HUES64 (cell line): ENCODE measurements around the gene TRMT10C.
"Not testable (repeated sequence)": the region's sequence is repeated elsewhere in the genome, so short reads cannot be mapped to it uniquely, and the experiment has no call there.

ENCODE experiments used
- H3K27ac ChIP-seq: 2 replicates; pipeline ENCODE4 v1.7.0; 2013; ENCODE audit warnings: low read depth, low read length, inconsistent platforms
- H3K27me3 ChIP-seq: 2 replicates; pipeline ENCODE4 v1.6.1; 2013; ENCODE audit warnings: mild to moderate bottlenecking, low read length; ENCODE audit not compliant: insufficient read depth
- H3K36me3 ChIP-seq: 2 replicates; pipeline ENCODE4 v1.6.1; 2013; ENCODE audit warnings: mild to moderate bottlenecking, low read length; ENCODE audit not compliant: insufficient read depth
- H3K4me1 ChIP-seq: 2 replicates; pipeline ENCODE4 v1.6.1; 2013; ENCODE audit warnings: mild to moderate bottlenecking, low read length, moderate library complexity; ENCODE audit not compliant: insufficient read depth
- H3K4me3 ChIP-seq: 2 replicates; pipeline ENCODE4 v1.5.1; 2013; ENCODE audit warnings: mild to moderate bottlenecking, low read length, moderate library complexity
- H3K9ac ChIP-seq: 2 replicates; pipeline ENCODE4 v1.6.1; 2013; ENCODE audit warnings: mild to moderate bottlenecking, low read depth, low read length
- H3K9me3 ChIP-seq: 2 replicates; pipeline ENCODE4 v1.6.1; 2013; ENCODE audit warnings: low read depth, low read length; ENCODE audit not compliant: insufficient read depth
- WGBS: fragments of 150-250, 120-280 bp; methylation state at CpG from one replicate; pipeline ENCODE4 v1.1.7; 2013; ENCODE audit warnings: missing lambda C conversion rate; 5-methylcytosine and 5-hydroxymethylcytosine counted together

TRMT10C gene

DNA sequence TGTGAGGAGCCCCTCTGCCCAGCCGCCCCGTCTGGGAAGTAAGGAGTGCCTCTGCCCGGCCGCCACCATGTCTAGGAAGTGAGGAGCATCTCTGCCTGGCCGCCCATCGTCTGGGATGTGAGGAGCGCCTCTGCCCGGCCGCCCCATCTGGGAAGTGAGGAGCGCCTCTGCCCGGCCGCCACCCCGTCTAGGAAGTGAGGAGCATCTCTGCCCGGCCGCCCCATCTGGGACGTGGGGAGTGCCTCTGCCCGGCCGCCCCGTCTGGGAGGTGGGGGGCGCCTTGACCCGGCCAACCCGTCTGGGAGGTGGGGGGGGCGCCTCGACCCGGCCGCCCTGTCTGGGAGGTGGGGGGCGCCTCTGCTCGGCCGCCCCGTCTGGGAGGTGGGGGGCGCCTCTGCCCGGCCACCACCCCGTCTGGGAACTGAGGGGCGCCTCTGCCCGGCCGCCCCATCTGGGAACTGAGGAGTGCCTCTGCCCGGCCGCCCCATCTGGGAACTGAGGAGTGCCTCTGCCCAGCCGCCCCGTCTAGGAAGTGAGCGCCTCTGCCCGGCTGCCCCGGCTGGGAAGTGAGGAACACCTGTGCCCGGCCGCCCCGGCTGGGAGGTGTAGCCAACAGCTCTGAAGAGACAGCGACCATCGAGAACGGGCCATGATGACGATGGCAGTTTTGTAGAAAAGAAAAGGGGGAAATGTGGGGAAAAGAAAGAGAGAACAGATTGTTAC is 10.1 kb upstream of the TRMT10C start:
- H3K4me1 ChIP-seq, H3K9ac ChIP-seq, H3K27ac ChIP-seq, H3K36me3 ChIP-seq, H3K27me3 ChIP-seq, H3K4me3 ChIP-seq: not testable (repeated sequence)
- peaks cover 12% of the 10 kb centered on the region; the same call in 1 of the 2 replicates for H3K9me3 ChIP-seq
- WGBS: 97% methylated on average over 50 of the region's 50 CpGs

DNA sequence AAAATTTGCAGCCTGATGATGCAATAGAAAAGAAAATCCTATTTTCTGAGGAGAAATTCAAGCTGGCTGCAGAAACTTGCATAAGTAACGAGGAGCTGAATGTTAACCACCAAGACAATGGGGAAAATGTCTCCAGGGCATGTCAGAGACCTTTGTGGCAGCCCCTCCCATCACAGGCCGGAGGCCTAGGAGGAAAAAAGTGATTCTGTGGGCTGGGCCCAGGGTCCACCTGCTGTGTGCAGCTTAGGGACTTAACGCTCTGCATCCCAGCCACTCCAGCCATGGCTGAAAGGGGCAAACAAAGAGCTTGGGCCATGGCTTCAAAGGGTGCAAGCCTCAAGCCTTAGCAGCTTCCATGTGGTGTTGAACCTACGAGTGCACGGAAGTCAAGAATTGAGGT is 8.3 kb upstream of the TRMT10C start:
- H3K27ac ChIP-seq, H3K4me3 ChIP-seq, H3K9ac ChIP-seq, H3K4me1 ChIP-seq, H3K27me3 ChIP-seq, H3K36me3 ChIP-seq: not testable (repeated sequence)
- peaks cover 12% of the 10 kb centered on the region; the same call in 1 of the 2 replicates for H3K9me3 ChIP-seq
- 72% methylated on average over 5 of the region's 5 CpGs for WGBS

DNA sequence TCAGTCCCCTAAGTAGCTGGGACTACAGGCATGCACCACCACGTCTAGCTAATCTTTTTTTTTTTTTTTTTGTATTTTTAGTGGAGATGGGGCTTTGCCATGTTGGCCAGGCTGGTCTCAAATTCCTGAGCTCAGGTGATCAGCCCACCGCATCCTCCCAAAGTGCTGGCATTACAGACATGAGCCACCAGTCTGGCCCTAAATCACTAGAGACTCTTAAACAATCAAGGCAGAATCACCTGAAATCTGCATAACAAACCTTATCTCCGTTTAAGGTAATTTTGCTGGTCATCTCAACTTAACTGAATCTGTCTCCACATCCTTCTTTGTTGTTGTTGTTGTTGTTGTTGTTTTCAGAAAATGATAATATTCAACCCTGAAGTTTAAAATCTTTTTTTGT is 5.6 kb upstream of the TRMT10C start:
- no peak overlapping the region for H3K27ac ChIP-seq
- no peak overlapping the region for H3K9ac ChIP-seq
- H3K9me3 ChIP-seq: 0 out of 2 replicates have a peak, but pooled peaks cover 5% of the 10 kb centered on the region
- peaks cover 16% of the 10 kb centered on the region; the same call in 1 of the 2 replicates for H3K27me3 ChIP-seq
- no peaks in the 10 kb centered on the region for H3K36me3 ChIP-seq
- H3K4me3 ChIP-seq: no peak overlapping the region
- WGBS: 46% methylated on average over 2 of the region's 3 CpGs
- peaks cover 8% of the 10 kb centered on the region for H3K4me1 ChIP-seq

- Histone ChIP-seq H3K27me3 (no peaks in the 10 kb centered on the region), H3K4me3 (no peak overlapping the region), H3K9me3 (no peaks in the 10 kb centered on the region), H3K4me1 (no peaks in the 10 kb centered on the region), H3K9ac (no peak overlapping the region), H3K36me3 (peaks cover 34% of the 10 kb centered on the region), H3K27ac (no peak overlapping the region)
- WGBS: 91% methylated on average over 5 of the region's 6 CpGs
Measured at GRCh38 chr3:101567528-101568317, 6.1 kb downstream of the TRMT10C start.

- WGBS: 82% methylated on average over 7 of the region's 9 CpGs
Measured at GRCh38 chr3:101571028-101571895, 9.6 kb downstream of the TRMT10C start.

DNA sequence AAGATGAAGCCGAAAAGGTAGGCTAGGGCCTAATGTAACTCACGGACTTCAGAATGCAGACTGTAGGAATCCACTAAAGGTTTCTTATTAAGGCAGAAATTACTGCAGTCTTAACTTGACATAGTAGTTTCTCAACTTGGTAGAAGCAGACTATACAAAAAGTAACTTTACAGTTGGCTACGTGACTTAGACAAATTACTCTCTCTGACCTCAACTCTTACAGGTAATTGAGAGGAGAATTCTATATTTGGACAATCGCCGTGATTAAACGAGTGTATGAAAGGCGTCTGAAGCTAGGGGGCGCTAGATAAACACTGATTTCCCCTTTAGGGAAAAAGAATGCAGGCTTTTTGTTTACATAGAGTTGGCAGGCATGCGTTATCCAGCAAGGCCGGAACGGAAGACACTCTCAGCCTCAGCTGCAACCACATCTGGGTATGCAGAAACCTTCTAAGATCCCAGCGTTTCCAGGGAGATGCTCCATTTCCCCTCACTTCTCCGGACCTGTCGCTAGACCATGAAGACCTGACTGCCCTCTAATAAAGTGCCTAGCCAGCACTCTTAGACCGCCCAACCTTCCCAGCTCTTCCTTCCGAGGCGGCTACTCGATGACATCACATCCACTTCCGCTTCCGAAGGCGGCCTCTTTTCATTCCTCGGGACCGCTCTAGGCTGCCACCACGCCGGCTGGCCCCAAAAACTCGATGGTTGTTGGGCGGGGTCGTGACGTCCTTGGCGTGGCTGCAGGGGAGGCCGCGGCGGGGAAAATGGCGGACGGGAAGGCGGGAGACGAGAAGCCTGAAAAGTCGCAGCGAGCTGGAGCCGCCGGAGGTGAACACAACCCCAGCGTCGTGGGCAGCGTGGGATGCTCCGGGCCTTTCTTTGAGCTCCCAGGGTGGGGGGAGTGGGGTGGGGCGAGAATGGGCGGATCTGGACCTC is 12.1 kb downstream of the TRMT10C start, which contains the start of gene PCNP:
Gene PCNP (plus strand): TSS at position 732 of the 939 bp plus-strand sequence. CDS start 36 bp downstream, at position 768.
- Histone ChIP-seq H3K9ac (peak within 1 kb of the TSS; percentile 98), H3K4me1 (peaks cover 15% of the 10 kb centered on the region)
- WGBS: 2% methylated on average over 46 of the region's 47 CpGs

More at GRCh38 chr3:101571028-101571895, 9.6 kb downstream of the TRMT10C start:
- Histone ChIP-seq H3K4me3 (no peak overlapping the region), H3K27me3 (no peaks in the 10 kb centered on the region), H3K36me3 (peaks cover 8% of the 10 kb centered on the region), H3K9me3 (no peaks in the 10 kb centered on the region), H3K9ac (no peak overlapping the region), H3K4me1 (peaks cover 15% of the 10 kb centered on the region), H3K27ac (no peak overlapping the region)

DNA sequence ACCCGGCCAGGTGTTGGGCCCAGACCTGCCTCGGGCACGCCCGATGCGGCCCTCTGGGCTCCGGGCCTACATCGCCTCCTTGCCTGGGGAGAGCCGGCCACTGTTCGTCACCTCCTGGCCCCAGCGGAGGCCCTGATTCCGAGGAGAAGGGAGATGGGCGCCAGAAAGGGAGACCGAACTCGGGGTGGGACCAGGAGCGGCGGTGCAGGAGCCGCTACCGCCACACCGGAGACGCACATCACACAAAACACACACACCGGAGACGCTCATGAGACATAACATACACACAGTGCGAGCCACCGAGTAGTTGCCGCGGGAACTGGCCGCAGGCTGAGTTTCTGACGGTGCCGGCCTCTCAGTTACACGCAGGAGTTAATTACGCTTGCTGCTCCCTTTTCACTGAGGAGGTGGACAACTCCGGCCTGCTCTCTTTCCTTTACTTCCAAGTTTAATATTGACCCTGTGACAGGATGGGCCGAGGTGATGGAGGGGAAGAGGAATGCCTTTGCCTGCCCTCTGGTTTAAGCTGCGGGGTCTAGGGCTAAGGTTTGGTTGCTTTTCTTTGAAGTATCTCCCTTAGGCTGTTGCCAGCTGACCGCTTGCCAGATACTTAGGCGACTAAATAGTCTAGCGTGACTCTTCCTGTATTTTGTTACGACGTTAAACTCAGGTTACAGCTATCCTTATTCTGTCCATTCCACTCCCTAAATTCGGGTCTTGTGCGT is 12.9 kb downstream of the TRMT10C start:
- H3K4me1 ChIP-seq: peaks cover 15% of the 10 kb centered on the region
- peak overlapping the region; percentile 98 for H3K9ac ChIP-seq
- no peaks in the 10 kb centered on the region for H3K9me3 ChIP-seq
- peaks cover 25% of the 10 kb centered on the region for H3K36me3 ChIP-seq
- WGBS: under 1% methylated on average over 41 of the region's 41 CpGs
- peak overlapping the region; percentile 91 for H3K27ac ChIP-seq
- H3K27me3 ChIP-seq: no peaks in the 10 kb centered on the region
- H3K4me3 ChIP-seq: peak overlapping the region; percentile 73

More for the DNA sequence above, 12.1 kb downstream of the TRMT10C start, which contains the start of gene PCNP:
- Histone ChIP-seq H3K36me3 (peaks cover 17% of the 10 kb centered on the region), H3K4me3 (peak within 1 kb of the TSS; percentile 73), H3K9me3 (no peaks in the 10 kb centered on the region), H3K27me3 (no peaks in the 10 kb centered on the region), H3K27ac (peak within 1 kb of the TSS; percentile 91)

DNA sequence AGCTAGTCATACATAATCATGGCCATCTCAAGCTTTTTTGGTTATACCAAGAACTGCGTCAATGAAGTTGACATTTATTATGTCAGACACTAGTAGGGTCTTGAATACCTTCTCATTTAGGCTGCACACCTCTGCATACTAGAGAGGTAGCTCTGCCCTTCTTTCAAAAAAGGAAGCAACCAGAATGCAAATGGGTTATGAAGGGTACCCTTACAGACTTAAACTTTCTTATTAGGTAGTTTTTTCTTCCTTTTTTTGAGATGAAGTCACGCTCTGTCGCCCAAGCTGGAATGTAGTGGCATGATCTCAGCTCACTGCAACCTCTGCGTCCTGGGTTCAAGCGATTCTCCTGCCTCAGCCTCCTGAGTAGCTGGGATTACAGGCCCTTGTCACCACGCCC is 15.6 kb downstream of the TRMT10C start:
- H3K27ac ChIP-seq: no peak overlapping the region
- peaks cover 42% of the 10 kb centered on the region for H3K36me3 ChIP-seq
- H3K9ac ChIP-seq: no peak overlapping the region
- no peaks in the 10 kb centered on the region for H3K9me3 ChIP-seq
- WGBS: 96% methylated on average over 6 of the region's 6 CpGs
- H3K27me3 ChIP-seq: no peaks in the 10 kb centered on the region
- peaks cover 15% of the 10 kb centered on the region for H3K4me1 ChIP-seq
- H3K4me3 ChIP-seq: no peak overlapping the region

DNA sequence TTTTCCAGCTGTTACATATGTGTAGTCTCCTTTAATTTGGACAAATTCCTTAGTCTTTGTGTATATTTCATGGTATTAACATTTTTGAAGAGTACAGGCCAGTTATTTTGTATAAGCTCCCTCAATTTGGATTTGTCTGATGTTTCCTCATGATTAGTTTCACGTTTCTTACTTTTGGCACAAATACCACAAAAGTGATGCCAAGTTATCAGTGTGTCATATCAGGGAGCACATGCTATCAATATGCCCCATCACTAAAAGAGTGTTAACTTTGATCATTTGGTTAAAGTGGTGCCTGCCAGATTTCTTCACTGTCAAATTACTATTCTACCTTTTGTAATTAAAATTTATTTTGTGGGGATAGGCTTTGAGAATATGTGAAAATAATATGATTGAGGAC is 26.9 kb downstream of the TRMT10C start:
- 100% methylated on average over 1 of the region's 1 CpG for WGBS
- H3K36me3 ChIP-seq: peaks cover 85% of the 10 kb centered on the region
- H3K9me3 ChIP-seq: no peaks in the 10 kb centered on the region
- H3K27me3 ChIP-seq: no peaks in the 10 kb centered on the region
- H3K4me1 ChIP-seq: no peaks in the 10 kb centered on the region
- H3K4me3 ChIP-seq: no peak overlapping the region
- H3K27ac ChIP-seq: no peak overlapping the region
- no peak overlapping the region for H3K9ac ChIP-seq
